ENCODE data around the gene SAXO1.

SAXO1 gene, protein sequence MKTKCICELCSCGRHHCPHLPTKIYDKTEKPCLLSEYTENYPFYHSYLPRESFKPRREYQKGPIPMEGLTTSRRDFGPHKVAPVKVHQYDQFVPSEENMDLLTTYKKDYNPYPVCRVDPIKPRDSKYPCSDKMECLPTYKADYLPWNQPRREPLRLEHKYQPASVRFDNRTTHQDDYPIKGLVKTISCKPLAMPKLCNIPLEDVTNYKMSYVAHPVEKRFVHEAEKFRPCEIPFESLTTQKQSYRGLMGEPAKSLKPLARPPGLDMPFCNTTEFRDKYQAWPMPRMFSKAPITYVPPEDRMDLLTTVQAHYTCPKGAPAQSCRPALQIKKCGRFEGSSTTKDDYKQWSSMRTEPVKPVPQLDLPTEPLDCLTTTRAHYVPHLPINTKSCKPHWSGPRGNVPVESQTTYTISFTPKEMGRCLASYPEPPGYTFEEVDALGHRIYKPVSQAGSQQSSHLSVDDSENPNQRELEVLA

DNA sequence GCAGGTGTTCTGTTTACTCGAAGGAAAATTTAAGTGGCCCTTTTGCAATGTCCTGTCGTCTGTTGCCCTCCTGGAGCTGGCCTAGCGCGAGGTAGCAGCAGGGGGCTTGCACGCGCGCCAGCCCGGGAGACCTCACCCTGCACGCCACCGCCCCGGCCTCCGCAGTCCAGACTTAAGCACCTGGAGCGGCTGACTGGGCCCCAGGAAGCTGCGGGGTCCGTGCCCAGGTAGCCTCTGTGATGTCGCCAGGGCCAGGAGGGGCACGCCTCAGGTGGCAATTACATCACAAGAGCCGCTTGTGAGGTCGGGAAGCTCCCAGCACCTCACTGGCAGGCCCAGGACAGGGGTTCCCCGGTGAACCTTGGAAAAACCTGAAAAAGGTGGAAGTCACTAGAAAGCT, at the start of gene SAXO1:
Gene SAXO1, minus strand, starts transcription at position 195 of the 400 bp plus-strand sequence. CDS start 301 bp downstream, outside the sequence.
- Mint-ChIP-seq H3K27ac (no peak within 1 kb of the TSS), H3K9me3 (no peaks in the 10 kb centered on the region), H3K27me3 (peaks cover 6% of the 10 kb centered on the region), H3K4me3 (no peak within 1 kb of the TSS), H3K4me1 (ENCODE audit: low read depth) (peaks cover 5% of the 10 kb centered on the region), H3K36me3 (ENCODE audit: low read depth) (no peaks in the 10 kb centered on the region)
- intact Hi-C loops (cut with micrococcal nuclease) = no loop called here

DNA sequence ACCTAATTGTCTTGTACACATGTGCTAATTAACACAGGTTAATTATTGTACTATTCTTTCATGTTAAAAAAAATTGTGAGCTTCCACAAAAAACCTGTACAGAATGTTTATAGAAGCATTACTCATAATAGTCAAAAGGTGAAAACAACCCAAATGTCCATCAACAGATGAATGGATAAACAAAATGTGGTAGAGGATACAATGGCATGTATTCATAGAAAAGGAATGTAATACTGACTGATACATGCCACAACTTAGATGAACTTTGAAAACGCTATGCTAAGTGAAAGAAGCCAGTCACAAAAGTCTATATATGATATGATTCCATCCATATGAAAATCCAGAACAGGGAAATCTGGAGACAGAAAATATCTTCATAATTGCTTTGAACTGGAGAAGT, 41.8 kb upstream of the SAXO1 start:
- H3K36me3 Mint-ChIP-seq (ENCODE audit: low read depth) = peaks cover 91% of the 10 kb centered on the region

DNA sequence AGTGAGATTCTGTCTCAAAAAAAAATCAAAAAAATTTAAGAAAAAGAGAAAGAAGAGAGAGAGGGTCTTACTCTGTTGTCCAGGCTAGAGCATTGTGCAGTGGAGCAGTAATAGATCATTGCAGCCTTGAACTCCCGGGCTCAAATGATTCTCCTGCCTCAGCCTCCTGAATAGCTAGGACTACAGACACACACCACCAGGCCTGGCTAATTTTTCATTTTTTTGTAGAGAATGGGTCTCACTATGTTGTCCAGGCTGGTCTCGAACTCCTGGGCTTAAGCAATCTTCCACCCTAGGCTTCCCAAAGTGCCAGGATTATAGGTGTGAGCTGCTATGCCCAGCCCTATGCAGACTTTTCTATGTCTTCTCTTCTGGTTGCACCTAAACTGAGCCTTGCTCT, 41.2 kb upstream of the SAXO1 start:
- no peak overlapping the region for H3K27ac Mint-ChIP-seq
- no peak overlapping the region for H3K4me3 Mint-ChIP-seq
- H3K4me1 Mint-ChIP-seq (ENCODE audit: low read depth) = no peaks in the 10 kb centered on the region
- intact Hi-C loops (cut with micrococcal nuclease) = no loop called here
- H3K9me3 Mint-ChIP-seq = no peaks in the 10 kb centered on the region
- H3K36me3 Mint-ChIP-seq (ENCODE audit: low read depth) = peaks cover 91% of the 10 kb centered on the region
- no peaks in the 10 kb centered on the region for H3K27me3 Mint-ChIP-seq

More for the DNA sequence above, 41.8 kb upstream of the SAXO1 start:
- intact Hi-C loops (cut with micrococcal nuclease) = no loop called here
- Mint-ChIP-seq H3K4me3 (no peak overlapping the region), H3K27me3 (no peaks in the 10 kb centered on the region), H3K27ac (no peak overlapping the region), H3K9me3 (no peaks in the 10 kb centered on the region), H3K4me1 (ENCODE audit: low read depth) (no peaks in the 10 kb centered on the region)

DNA sequence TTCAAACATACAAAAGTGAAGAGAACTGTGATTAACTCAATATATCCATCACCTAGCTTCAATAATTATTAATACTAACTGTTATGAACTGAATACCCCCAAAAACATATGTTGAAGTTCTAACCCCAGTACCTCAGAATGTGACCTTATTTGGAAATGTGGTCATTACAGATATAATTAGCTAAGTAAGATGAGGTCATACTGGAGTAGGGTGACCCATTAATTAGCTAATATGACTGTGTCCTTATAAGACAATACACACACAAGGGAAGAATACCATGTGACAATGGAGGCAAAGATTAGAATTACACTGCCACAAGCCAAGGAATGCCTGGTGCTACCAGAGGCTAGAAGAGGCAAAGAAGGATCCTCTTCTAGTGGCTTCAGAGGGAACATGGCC, 24.0 kb upstream of the SAXO1 start:
- peaks cover 76% of the 10 kb centered on the region for H3K36me3 Mint-ChIP-seq (ENCODE audit: low read depth)
- H3K9me3 Mint-ChIP-seq = no peaks in the 10 kb centered on the region
- no peaks in the 10 kb centered on the region for H3K27me3 Mint-ChIP-seq
- intact Hi-C loops (cut with micrococcal nuclease) = no loop called here
- H3K4me1 Mint-ChIP-seq (ENCODE audit: low read depth) = peaks cover 2% of the 10 kb centered on the region
- H3K27ac Mint-ChIP-seq = no peak overlapping the region
- no peak overlapping the region for H3K4me3 Mint-ChIP-seq

DNA sequence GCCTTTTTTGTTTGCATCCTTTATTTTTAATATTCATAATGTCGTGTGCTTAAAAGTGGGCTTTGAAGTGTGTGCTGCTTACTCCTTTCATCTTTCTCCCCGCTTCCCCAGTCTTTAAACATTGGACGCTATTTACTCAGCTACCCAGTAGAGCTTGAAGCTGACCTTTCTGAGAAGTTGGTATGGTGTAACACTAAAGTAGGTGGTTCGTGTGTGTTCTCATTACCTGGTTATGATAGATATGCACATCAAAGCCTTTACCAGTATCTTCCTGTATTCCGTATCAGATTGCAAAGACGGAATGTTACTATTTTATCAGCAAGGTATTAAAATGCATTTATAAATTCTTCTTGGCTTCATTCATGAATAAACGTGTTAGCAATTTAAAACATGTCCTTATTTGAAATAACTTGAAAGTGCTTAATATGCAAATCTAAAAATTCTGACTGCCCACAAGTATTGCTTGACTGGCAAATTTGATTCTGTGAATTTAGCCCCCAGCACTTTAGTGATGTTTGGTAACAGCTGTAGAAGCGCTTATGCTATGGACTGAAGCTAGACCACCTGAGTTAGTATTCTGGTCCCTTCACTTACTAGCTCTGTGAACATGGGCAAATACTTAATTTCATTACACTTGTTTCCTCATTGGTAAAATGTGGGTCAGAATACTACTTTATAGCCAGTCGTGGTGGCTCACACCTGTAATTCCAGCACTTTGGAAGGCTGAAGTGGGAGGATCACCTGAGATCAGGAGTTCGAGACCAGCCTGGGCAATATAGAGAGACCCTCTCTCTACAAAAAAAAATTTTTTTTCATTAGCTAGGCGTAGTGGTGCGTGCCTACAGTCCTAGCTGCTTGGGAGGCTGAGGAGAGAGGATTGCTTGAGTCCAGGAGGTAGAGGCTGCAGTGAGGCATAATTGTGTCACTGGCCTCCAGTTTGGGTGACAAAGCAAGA, 17.9 kb upstream of the SAXO1 start:
- Mint-ChIP-seq H3K4me3 (peak overlapping the region; percentile 93), H3K27ac (peak overlapping the region; percentile 98), H3K9me3 (no peaks in the 10 kb centered on the region), H3K4me1 (ENCODE audit: low read depth) (peaks cover 26% of the 10 kb centered on the region), H3K27me3 (no peaks in the 10 kb centered on the region), H3K36me3 (ENCODE audit: low read depth) (peaks cover 33% of the 10 kb centered on the region)
- intact Hi-C loops (cut with micrococcal nuclease) = loop anchor here (1.0 kb wide), 1 partner anchor 123 kb away; no protein-coding TSS in a partner anchor

DNA sequence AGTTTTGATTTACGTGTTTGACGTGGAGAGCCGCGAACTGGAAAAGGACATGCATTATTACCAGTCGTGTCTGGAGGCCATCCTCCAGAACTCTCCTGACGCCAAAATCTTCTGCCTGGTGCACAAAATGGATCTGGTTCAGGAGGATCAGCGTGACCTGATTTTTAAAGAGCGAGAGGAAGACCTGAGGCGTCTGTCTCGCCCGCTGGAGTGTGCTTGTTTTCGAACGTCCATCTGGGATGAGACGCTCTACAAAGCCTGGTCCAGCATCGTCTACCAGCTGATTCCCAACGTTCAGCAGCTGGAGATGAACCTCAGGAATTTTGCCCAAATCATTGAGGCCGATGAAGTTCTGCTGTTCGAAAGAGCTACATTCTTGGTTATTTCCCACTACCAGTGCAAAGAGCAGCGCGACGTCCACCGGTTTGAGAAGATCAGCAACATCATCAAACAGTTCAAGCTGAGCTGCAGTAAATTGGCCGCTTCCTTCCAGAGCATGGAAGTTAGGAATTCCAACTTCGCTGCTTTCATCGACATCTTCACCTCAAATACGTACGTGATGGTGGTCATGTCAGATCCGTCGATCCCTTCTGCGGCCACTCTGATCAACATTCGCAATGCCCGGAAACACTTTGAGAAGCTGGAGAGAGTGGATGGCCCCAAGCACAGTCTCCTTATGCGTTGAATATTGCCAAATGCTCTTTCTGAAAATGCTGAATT, 17.1 kb upstream of the SAXO1 start:
- peaks cover 26% of the 10 kb centered on the region for H3K4me1 Mint-ChIP-seq (ENCODE audit: low read depth)
- intact Hi-C loops (cut with micrococcal nuclease) = loop anchor here (1.0 to 5.0 kb wide), 6 partner anchors 52 to 407 kb away; partner anchors contain the start of genes DENND4C, HAUS6, PLIN2 and RPS6

DNA sequence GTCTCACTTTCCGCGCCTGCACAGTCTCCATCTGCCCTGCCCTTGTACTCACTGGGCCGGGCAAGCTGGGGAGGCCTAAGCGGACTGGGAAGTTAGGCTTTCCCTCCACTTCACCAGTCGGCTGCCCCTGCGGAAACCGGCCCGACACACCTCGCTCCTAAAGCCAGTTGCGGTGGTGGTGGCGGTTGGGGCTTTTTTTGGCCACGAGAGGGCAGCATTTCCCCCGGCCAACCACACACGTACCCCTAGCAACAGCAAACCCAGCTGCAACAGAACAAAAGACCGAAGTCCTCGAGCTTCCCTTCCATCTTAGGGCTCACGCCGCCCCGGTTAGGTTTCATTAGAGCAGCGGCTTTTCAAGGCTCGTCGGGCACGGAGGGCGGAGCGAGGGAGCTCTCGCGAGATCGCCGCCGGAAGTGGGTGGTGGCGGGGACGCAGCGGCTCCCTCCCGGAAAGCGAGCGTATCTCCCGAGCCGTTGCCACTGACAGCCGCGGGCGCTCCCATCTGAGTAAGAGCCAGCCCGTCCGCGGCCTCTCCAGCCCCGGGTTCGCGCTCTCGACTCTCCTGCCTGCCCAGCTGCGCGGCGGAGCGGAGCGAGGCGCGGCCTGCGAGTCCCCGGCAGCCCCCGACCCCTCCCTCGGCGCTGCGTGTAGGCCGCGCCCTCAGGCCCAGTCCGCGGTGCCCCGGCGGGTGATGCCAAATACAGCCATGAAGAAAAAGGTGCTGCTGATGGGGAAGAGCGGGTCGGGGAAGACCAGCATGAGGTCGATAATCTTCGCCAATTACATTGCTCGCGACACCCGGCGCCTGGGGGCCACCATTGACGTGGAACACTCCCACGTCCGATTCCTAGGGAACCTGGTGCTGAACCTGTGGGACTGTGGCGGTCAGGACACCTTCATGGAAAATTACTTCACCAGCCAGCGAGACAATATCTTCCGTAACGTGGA, 16.2 kb upstream of the SAXO1 start, which contains the start of gene RRAGA:
Gene RRAGA, plus strand, starts transcription at position 462 of the 951 bp plus-strand sequence. Its CDS starts 233 bp downstream, at position 695.
- Mint-ChIP-seq H3K36me3 (ENCODE audit: low read depth) (peaks cover 25% of the 10 kb centered on the region), H3K27me3 (no peaks in the 10 kb centered on the region), H3K4me3 (peak within 1 kb of the TSS; percentile 93), H3K27ac (peak within 1 kb of the TSS; percentile 98), H3K9me3 (no peaks in the 10 kb centered on the region), H3K4me1 (ENCODE audit: low read depth) (peaks cover 26% of the 10 kb centered on the region)
- intact Hi-C loops (cut with micrococcal nuclease) = loop anchor here (1.0 to 5.0 kb wide), 5 partner anchors 53 to 408 kb away; partner anchors contain the start of genes DENND4C, HAUS6, PLIN2 and RPS6

More for the DNA sequence above, 17.1 kb upstream of the SAXO1 start:
- no peaks in the 10 kb centered on the region for H3K27me3 Mint-ChIP-seq
- peaks cover 25% of the 10 kb centered on the region for H3K36me3 Mint-ChIP-seq (ENCODE audit: low read depth)
- peak overlapping the region; percentile 93 for H3K4me3 Mint-ChIP-seq
- peak overlapping the region; percentile 98 for H3K27ac Mint-ChIP-seq
- H3K9me3 Mint-ChIP-seq = no peaks in the 10 kb centered on the region

DNA sequence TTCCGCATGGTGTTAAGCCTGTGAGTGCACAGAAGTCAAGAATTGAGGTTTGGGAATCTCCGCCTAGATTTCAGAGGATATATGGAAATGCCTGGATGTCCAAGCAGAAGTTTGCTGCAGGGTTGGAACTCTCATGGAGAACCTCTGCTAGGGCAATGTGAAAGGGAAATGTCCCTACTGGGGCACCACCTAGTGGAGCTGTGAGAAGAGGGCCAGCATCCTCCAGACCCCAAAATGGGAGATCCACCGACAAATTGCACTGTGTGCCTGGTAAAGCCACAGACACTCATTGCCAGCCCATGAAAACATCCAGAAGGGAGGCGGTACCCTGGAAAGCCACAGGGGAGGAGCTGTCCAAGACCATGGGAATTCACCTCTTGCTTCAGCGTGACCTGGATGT, 3.6 kb upstream of the SAXO1 start:
- H3K27ac Mint-ChIP-seq = no peak overlapping the region
- H3K4me1 Mint-ChIP-seq (ENCODE audit: low read depth) = no peaks in the 10 kb centered on the region
- H3K9me3 Mint-ChIP-seq = no peaks in the 10 kb centered on the region
- peaks cover 2% of the 10 kb centered on the region for H3K27me3 Mint-ChIP-seq
- H3K4me3 Mint-ChIP-seq = no peak overlapping the region
- intact Hi-C loops (cut with micrococcal nuclease) = no loop called here
- no peaks in the 10 kb centered on the region for H3K36me3 Mint-ChIP-seq (ENCODE audit: low read depth)

DNA sequence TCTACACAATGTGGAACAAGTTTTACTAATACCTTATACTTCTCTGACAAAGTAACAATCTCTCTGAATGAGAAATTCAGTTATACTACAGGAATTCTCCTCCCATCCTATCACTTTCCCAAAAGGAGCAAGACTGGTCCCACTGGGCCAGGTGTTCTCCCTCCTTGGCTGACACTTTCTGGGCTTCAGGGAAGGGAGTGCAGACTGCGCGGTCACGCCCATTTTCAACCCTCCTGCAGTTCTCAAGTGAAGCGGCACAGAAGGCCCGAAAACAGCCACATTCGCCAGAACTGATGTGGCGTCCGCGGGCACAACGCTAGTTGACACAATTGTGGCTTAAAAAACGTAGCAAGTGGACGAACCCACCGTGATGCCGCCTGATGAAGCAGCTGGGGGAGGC, 603 bp downstream of the SAXO1 start:
- Mint-ChIP-seq H3K27ac (no peak overlapping the region), H3K4me1 (ENCODE audit: low read depth) (peaks cover 5% of the 10 kb centered on the region), H3K4me3 (no peak overlapping the region), H3K9me3 (no peaks in the 10 kb centered on the region), H3K27me3 (peaks cover 6% of the 10 kb centered on the region), H3K36me3 (ENCODE audit: low read depth) (no peaks in the 10 kb centered on the region)
- intact Hi-C loops (cut with micrococcal nuclease) = no loop called here

DNA sequence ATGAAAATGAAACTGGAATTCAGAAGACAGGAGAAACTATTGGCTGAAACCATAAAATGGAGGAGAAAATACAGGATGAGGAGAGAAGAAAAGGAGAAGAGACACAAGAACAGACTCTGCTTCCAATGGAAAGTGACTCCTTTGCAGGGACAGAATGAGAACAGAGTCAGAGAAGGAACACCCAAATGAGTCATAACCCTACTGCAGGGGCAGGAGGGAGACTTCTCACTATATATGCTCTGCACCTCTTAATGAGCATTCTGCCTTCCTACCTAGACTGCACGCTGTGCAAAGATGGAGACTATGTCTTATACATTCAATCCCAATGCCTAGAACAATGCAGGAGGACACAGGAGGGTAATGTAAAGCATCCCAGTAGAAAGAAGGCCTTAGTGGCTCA, 2.1 kb downstream of the SAXO1 start:
- intact Hi-C loops (cut with micrococcal nuclease) = no loop called here
- no peaks in the 10 kb centered on the region for H3K9me3 Mint-ChIP-seq
- no peaks in the 10 kb centered on the region for H3K36me3 Mint-ChIP-seq (ENCODE audit: low read depth)
- no peak overlapping the region for H3K4me3 Mint-ChIP-seq
- H3K27me3 Mint-ChIP-seq = peaks cover 6% of the 10 kb centered on the region
- peaks cover 5% of the 10 kb centered on the region for H3K4me1 Mint-ChIP-seq (ENCODE audit: low read depth)
- H3K27ac Mint-ChIP-seq = no peak overlapping the region

DNA sequence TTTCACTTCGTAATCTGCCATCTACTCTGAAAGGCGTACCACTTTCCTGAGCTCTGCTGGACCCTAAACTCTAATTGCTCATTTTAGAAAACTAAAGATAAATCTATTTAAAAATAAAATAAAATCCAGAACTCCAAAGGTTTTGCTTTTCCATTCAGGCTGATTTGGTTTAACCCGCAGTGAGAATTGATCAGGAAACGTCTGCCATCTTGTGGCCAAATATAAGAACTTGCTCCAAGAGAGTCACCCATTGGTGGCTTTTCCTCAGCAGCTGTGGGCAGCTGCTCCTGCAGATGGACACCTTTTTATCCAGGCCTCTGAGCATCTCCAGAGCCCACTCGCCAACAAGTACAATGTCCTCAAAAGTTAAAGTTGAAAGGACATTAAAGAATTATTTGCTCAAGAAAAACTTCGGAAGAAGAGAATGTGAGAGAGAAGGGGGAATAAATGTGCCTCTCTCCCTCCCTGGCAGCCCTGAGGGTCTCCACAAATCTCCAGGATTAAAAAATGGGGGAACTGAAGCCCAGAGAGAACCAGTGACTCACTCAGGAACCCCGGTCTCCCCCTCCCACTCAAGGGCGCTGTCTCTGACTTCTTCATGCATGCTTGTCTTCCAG, 4.1 kb downstream of the SAXO1 start:
- Mint-ChIP-seq H3K36me3 (ENCODE audit: low read depth) (no peaks in the 10 kb centered on the region), H3K9me3 (no peaks in the 10 kb centered on the region), H3K27ac (no peak overlapping the region), H3K27me3 (peaks cover 3% of the 10 kb centered on the region), H3K4me3 (no peak overlapping the region), H3K4me1 (ENCODE audit: low read depth) (peaks cover 5% of the 10 kb centered on the region)
- intact Hi-C loops (cut with micrococcal nuclease) = loop anchor here (10.0 kb wide), 1 partner anchor 584 kb away; no protein-coding TSS in a partner anchor

DNA sequence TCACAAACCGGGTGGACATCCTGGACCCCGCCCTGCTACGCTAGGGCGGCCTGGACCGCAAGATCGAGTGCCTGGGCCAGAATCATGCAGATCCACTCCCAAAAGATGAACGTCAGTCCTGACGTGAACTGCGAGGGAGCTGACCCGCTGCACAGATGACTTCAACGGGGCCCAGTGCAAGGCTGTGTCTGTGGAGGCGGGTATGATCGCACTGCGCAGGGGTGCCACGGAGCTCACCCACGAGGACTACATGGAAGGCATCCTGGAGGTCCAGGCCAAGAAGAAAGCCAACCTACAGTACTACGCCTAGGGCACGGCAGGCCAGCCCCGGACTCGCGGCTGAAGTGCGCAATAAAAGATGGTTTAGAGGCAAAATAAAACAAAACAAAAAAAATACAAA, 5.2 kb downstream of the SAXO1 start:
- H3K27me3 Mint-ChIP-seq = peaks cover 3% of the 10 kb centered on the region
- intact Hi-C loops (cut with micrococcal nuclease) = loop anchor here (10.0 kb wide), 1 partner anchor 583 kb away; no protein-coding TSS in a partner anchor
- no peak overlapping the region for H3K27ac Mint-ChIP-seq
- no peaks in the 10 kb centered on the region for H3K9me3 Mint-ChIP-seq
- H3K4me1 Mint-ChIP-seq (ENCODE audit: low read depth) = peaks cover 5% of the 10 kb centered on the region
- H3K36me3 Mint-ChIP-seq (ENCODE audit: low read depth) = no peaks in the 10 kb centered on the region
- H3K4me3 Mint-ChIP-seq = no peak overlapping the region

Measured in dendritic cell treated with granulocyte-macrophage colony-stimulating factor and Interleukin-4, amounts not matched to agents 40 ng/mL and 50 ng/mL, for 4 days (primary cell).